PC-9 (cell line): ENCODE measurements around the gene TMCC1.

Experiments used
- CTCF ChIP-seq: fragments of 200-600 bp; sonication (generic); conservative IDR thresholded peaks from 2 replicates; pipeline ENCODE4 v1.6.1; 2017; ENCODE audit warnings: mixed run types, antibody characterized with exemption, mild to moderate bottlenecking, moderate library complexity
- EZH2 ChIP-seq: fragments of 200-600 bp; sonication (generic); IDR thresholded peaks from 2 replicates; pipeline ENCODE4 v1.8.0; 2017; ENCODE audit warnings: antibody characterized with exemption, low read depth

DNA sequence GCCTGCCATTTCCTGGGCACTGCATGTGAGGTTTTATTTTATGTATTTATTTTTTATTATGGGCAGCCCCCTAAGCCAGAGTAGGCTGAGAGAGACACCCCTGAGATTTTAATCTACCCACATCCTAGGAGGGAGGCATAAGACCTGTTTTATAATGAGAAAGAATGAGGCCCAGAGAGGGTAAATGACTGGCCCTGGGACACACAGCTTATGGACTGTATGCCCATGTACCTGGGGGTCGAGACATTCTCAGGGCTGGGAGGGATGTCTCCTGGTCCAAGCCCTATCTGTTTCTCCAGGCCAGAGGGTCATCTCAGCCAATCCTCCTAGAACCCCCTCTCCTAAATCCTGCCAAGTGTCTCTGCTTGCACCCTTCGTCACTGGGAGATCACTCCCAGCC, 293.2 kb downstream of the TMCC1 start:
- TF ChIP-seq CTCF (no peak), EZH2 (no peak)
